ENCODE results near the gene ETV5. TPM values are rescaled to one million over a fixed set of nuclear protein-coding genes. Genes with fewer than 3 reads are reported as not detected.

The ETV5 gene
- total and polyA plus RNA-seq, 12 donors = 1.5 to 12.6 (median 5.3) TPM

GRCh38 chr3:186143250-186143649 is 34.4 kb upstream of the ETV5 start:
- Histone ChIP-seq H3K9me3 (no peaks in the 10 kb centered on the region), H3K4me3 (no peak overlapping the region), H3K36me3 (no peaks in the 10 kb centered on the region), H3K4me1 (peaks cover 0 to 8% (median 0%) of the 10 kb centered on the region in 9 donors), H3K27ac (no peak overlapping the region), H3K27me3 (no peaks in the 10 kb centered on the region)
- intact Hi-C loops (cut with DNase I) = no loop called here
- TF ChIP-seq CTCF (IDR thresholded peaks at IDR 0.05) = no peak
- no peak for ATAC-seq
- no peak for DNase-seq
- WGBS, 2 donors = 72 to 86% methylated on average over 1 of the region's 1 CpG

GRCh38 chr3:186142393-186142932 is 33.6 kb upstream of the ETV5 start:
- DNase-seq (no peak), ATAC-seq (no peak)
- H3K36me3 ChIP-seq = no peaks in the 10 kb centered on the region
- no peaks in the 10 kb centered on the region for H3K9me3 ChIP-seq
- no peak overlapping the region for H3K27ac ChIP-seq
- no peak overlapping the region for H3K4me3 ChIP-seq
- TF ChIP-seq CTCF (IDR thresholded peaks at IDR 0.05) = no peak
- no peaks in the 10 kb centered on the region for H3K27me3 ChIP-seq
- intact Hi-C loops (cut with DNase I) = no loop called here
- H3K4me1 ChIP-seq = peaks cover 0 to 13% (median 2%) of the 10 kb centered on the region in 9 donors

GRCh38 chr3:186141790-186142189 is 32.9 kb upstream of the ETV5 start:
- Histone ChIP-seq H3K27me3 (no peaks in the 10 kb centered on the region), H3K4me1 (peaks cover 0 to 13% (median 2%) of the 10 kb centered on the region in 9 donors), H3K9me3 (no peaks in the 10 kb centered on the region), H3K27ac (no peak overlapping the region), H3K4me3 (no peak overlapping the region), H3K36me3 (no peaks in the 10 kb centered on the region)
- intact Hi-C loops (cut with DNase I) = no loop called here
- no peak for ATAC-seq
- no peak for TF ChIP-seq CTCF (IDR thresholded peaks at IDR 0.05)
- 62 to 75% methylated on average over 2 of the region's 2 CpGs for WGBS, 2 donors
- DNase-seq = no peak

GRCh38 chr3:186138272-186138981 is 29.5 kb upstream of the ETV5 start:
- Histone ChIP-seq H3K4me3 (no peak overlapping the region), H3K27me3 (no peaks in the 10 kb centered on the region), H3K27ac (no peak overlapping the region), H3K9me3 (no peaks in the 10 kb centered on the region), H3K4me1 (peaks cover 0 to 13% (median 2%) of the 10 kb centered on the region in 9 donors), H3K36me3 (no peaks in the 10 kb centered on the region)
- DNase-seq (peak in 1 of 2 donors; percentile 31), ATAC-seq (peak in 7 of 8 donors; percentile 31 to 82 (median 70))
- WGBS, 2 donors = 79 to 85% methylated on average over 12 of the region's 12 CpGs
- no peak for TF ChIP-seq CTCF (IDR thresholded peaks at IDR 0.05)
- intact Hi-C loops (cut with DNase I) = no loop called here
